ENCODE measurements around the gene EZR. TPM values are rescaled to one million over a fixed set of nuclear protein-coding genes. Genes with fewer than 3 reads are reported as not detected.

EZR gene
- total RNA-seq, 1 experiment from 2014 or later, result 263 TPM

- ChIA-PET POLR2A (interaction anchor here (0.6 kb wide), 2 partner anchors 10 to 50 kb away, joined by 3 to 9 read pairs; no protein-coding TSS in a partner anchor), CTCF (interaction anchor here (1.5 kb wide), 1 partner anchor 22 kb away, joined by 5 read pairs; no protein-coding TSS in a partner anchor)
- Histone ChIP-seq H3K27ac (ENCODE audit: low read length) (no peak overlapping the region; the same call in 1 of the 2 replicates), H3K36me3 (ENCODE audit: control insufficient read depth, insufficient read depth, low read length) (peaks cover 26% of the 10 kb centered on the region), H3K4me3 (ENCODE audit: low read depth in 2 of 2, low read length in 2 of 2) (no peak overlapping the region), H3K27me3 (ENCODE audit: control insufficient read depth, insufficient read depth, low read length) (no peaks in the 10 kb centered on the region), H3K4me1 (ENCODE audit: control insufficient read depth, insufficient read depth, low read length) (peaks cover 85% of the 10 kb centered on the region), H3K9me3 (ENCODE audit: control insufficient read depth, insufficient read depth, low read depth, low read length) (no peaks in the 10 kb centered on the region)
- DNase-seq (ENCODE audit: low read depth, low spot score) (no peak), ATAC-seq (no peak; the same call in 1 of the 2 replicates)
- intact Hi-C loops (cut with micrococcal nuclease; ENCODE audit: unreplicated experiment) (no loop called here), in situ Hi-C loops (cut with HindIII; ENCODE audit: low pct_unique_long_range_greater_than_20kb, low sequenced_read_pairs) (no loop called here)
- TF ChIP-seq CTCF (IDR thresholded peaks at IDR 0.05), result no peak
- no peak for TF ChIP-seq TCF7L2 (IDR thresholded peaks at IDR 0.05; ENCODE audit: low read depth, low read length)
- TF ChIP-seq POLR2AphosphoS5 (IDR thresholded peaks at IDR 0.05; ENCODE audit: low read depth, low read length), result no peak
- TF ChIP-seq REST (IDR thresholded peaks at IDR 0.05; ENCODE audit: insufficient read depth in 1 of 2, low read depth in 2 of 2, low read length in 1 of 2), result no peak
- TF ChIP-seq SIN3A (IDR thresholded peaks at IDR 0.05; ENCODE audit: borderline replicate concordance, insufficient read depth, low read depth, low read length), result no peak
- BruUV-seq (replicated peaks), result no TSS peak
These were observed 11.4 kb downstream of the EZR start for GRCh38 chr6:158807515-158808441.

GRCh38 chr6:158805698-158806377 lies 13.3 kb downstream of the EZR start:
- no peak for DNase-seq (ENCODE audit: low read depth, low spot score)
- in situ Hi-C loops (cut with HindIII; ENCODE audit: low pct_unique_long_range_greater_than_20kb, low sequenced_read_pairs) (no loop called here), intact Hi-C loops (cut with micrococcal nuclease; ENCODE audit: unreplicated experiment) (no loop called here)
- TF ChIP-seq POLR2AphosphoS5 (IDR thresholded peaks at IDR 0.05; ENCODE audit: low read depth, low read length) (0 out of 2 replicates have a peak, but pooled peaks have one; percentile 12), REST (IDR thresholded peaks at IDR 0.05; ENCODE audit: insufficient read depth in 1 of 2, low read depth in 2 of 2, low read length in 1 of 2) (no peak)
- H3K36me3 ChIP-seq (ENCODE audit: control insufficient read depth, insufficient read depth, low read length), result peaks cover 22% of the 10 kb centered on the region
- no peak overlapping the region for H3K4me3 ChIP-seq (ENCODE audit: low read depth in 2 of 2, low read length in 2 of 2)
- no peaks in the 10 kb centered on the region for H3K27me3 ChIP-seq (ENCODE audit: control insufficient read depth, insufficient read depth, low read length)
- ATAC-seq, result no peak
- BruUV-seq (replicated peaks), result TSS peak; percentile 22
- peaks cover 84% of the 10 kb centered on the region for H3K4me1 ChIP-seq (ENCODE audit: control insufficient read depth, insufficient read depth, low read length)
- CTCF ChIA-PET, result no interaction called here
- POLR2A ChIA-PET, result no interaction called here
- no peak overlapping the region; the same call in 1 of the 2 replicates for H3K27ac ChIP-seq (ENCODE audit: low read length)
- H3K9me3 ChIP-seq (ENCODE audit: control insufficient read depth, insufficient read depth, low read depth, low read length), result no peaks in the 10 kb centered on the region
